ENCODE data around the gene PTPN14. TPM values are rescaled to one million over a fixed set of nuclear protein-coding genes. Genes with fewer than 3 reads are reported as not detected.

PTPN14 gene
- total RNA-seq, 1 experiment from 2014 or later = 88.4 TPM

GRCh38 chr1:214504330-214504729, 47.1 kb downstream of the PTPN14 start:
- POLR2A ChIA-PET = interaction anchor here (1.3 kb wide), 1 partner anchor 47 kb away, joined by 4 read pairs; the partner anchor contains the start of gene PTPN14
- CTCF ChIA-PET = interaction anchor here (0.9 to 2.4 kb wide), 3 partner anchors 21 to 82 kb away, joined by 3 to 7 read pairs (median 4); partner anchors contain the start of gene PTPN14
- Mint-ChIP-seq H3K36me3 (peaks cover 13% of the 10 kb centered on the region), H3K27me3 (ENCODE audit: low read depth) (no peaks in the 10 kb centered on the region; the same call in 1 of the 2 replicates), H3K9me3 (peaks cover 7% of the 10 kb centered on the region), H3K4me3 (no peak overlapping the region), H3K27ac (peak overlapping the region; percentile 28; the same call in 1 of the 2 replicates), H3K4me1 (peaks cover 56% of the 10 kb centered on the region)
- DNase-seq (ENCODE audit: low spot score) (no peak), ATAC-seq (no peak)
- TF ChIP-seq RELA (CRISPR knock-in tag; IDR thresholded peaks at IDR 0.05; ENCODE audit: borderline replicate concordance) = no peak
- TF ChIP-seq NR1H2 (CRISPR knock-in tag; IDR thresholded peaks at IDR 0.05) = no peak
- no peak for TF ChIP-seq E2F4 (CRISPR knock-in tag; IDR thresholded peaks at IDR 0.05; ENCODE audit: borderline replicate concordance, low read depth)
- TF ChIP-seq ESRRA (CRISPR knock-in tag; IDR thresholded peaks at IDR 0.05; ENCODE audit: borderline replicate concordance) = no peak

GRCh38 chr1:214503553-214503952, 47.8 kb downstream of the PTPN14 start:
- Mint-ChIP-seq H3K27ac (no peak overlapping the region), H3K4me3 (no peak overlapping the region), H3K27me3 (ENCODE audit: low read depth) (no peaks in the 10 kb centered on the region), H3K36me3 (peaks cover 6% of the 10 kb centered on the region), H3K9me3 (peaks cover 3% of the 10 kb centered on the region), H3K4me1 (peaks cover 56% of the 10 kb centered on the region)
- ChIA-PET CTCF (no interaction called here), POLR2A (interaction anchor here (1.3 kb wide), 1 partner anchor 48 kb away, joined by 4 read pairs; the partner anchor contains the start of gene PTPN14)
- DNase-seq (ENCODE audit: low spot score) = no peak
- no peak for ATAC-seq
- TF ChIP-seq PRRX2 (CRISPR knock-in tag; IDR thresholded peaks at IDR 0.05) (no peak), AR (CRISPR knock-in tag; IDR thresholded peaks at IDR 0.05) (no peak), USF2 (CRISPR knock-in tag; IDR thresholded peaks at IDR 0.05) (no peak), ZNF263 (CRISPR knock-in tag; IDR thresholded peaks at IDR 0.05; ENCODE audit: low read depth) (no peak), FOXP4 (CRISPR knock-in tag; IDR thresholded peaks at IDR 0.05) (no peak), E2F5 (CRISPR knock-in tag; IDR thresholded peaks at IDR 0.05) (no peak), CBFB (CRISPR knock-in tag; IDR thresholded peaks at IDR 0.05; ENCODE audit: low read depth) (no peak), NR3C1 (CRISPR knock-in tag; conservative IDR thresholded peaks at IDR 0.05; ENCODE audit: low read depth) (no peak), ZNF317 (CRISPR knock-in tag; IDR thresholded peaks at IDR 0.05; ENCODE audit: borderline replicate concordance, low read depth) (no peak), ATF1 (CRISPR knock-in tag; IDR thresholded peaks at IDR 0.05) (no peak), ARID4B (CRISPR knock-in tag; IDR thresholded peaks at IDR 0.05; ENCODE audit: borderline replicate concordance) (no peak), CTCF (IDR thresholded peaks at IDR 0.05) (no peak), JAZF1 (CRISPR knock-in tag; IDR thresholded peaks at IDR 0.05) (no peak), HMGXB4 (CRISPR knock-in tag; IDR thresholded peaks at IDR 0.05) (no peak)
